ENCODE results near the gene CCDC112. TPM values are rescaled to one million over a fixed set of nuclear protein-coding genes. Genes with fewer than 3 reads are reported as not detected.

Gene CCDC112, protein sequence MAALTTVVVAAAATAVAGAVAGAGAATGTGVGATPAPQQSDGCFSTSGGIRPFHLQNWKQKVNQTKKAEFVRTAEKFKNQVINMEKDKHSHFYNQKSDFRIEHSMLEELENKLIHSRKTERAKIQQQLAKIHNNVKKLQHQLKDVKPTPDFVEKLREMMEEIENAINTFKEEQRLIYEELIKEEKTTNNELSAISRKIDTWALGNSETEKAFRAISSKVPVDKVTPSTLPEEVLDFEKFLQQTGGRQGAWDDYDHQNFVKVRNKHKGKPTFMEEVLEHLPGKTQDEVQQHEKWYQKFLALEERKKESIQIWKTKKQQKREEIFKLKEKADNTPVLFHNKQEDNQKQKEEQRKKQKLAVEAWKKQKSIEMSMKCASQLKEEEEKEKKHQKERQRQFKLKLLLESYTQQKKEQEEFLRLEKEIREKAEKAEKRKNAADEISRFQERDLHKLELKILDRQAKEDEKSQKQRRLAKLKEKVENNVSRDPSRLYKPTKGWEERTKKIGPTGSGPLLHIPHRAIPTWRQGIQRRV
- 5.2 and 6.3 TPM in 2 replicates for total RNA-seq

DNA sequence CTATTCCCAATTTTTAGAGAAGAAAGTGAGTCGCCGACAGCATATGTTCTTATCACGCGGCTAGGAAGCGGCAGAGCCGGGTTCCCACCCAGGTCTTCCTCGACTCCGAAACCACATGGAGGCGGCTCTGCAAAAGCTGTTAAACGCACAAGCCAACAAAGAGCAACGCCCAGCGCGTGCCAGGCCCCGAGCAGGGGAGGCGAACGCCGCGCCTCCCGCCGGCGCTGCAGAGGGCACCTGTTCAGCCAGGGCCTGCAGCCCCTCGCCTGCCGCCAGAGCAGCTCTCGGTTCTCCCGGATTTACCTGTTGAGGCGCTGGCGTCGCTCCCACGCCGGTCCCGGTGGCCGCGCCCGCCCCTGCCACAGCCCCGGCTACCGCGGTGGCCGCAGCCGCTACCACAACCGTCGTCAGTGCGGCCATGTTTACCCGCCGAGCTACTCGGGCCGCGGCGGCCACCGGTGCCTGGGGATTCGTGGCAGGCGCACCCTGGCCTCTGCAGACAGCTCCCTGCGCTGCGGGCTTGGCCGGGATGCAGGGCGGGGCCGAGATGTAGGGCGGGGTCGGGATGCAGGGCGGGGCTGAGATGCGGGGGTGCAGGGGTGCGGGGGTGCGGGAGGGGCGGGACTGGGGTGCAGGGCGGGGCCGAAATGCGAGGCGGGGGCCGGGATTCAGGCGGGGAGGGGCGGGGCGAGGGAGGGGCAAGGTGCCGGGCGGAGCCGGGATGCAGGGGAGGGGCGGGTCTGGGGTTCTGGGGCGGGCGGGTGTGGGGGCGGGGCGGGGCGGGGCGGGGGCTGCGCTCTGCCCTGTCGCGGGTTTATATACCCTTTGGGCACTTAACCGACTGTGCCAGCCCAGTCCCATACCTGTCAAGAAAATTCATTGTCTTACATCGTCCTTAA lies at the start of gene CCDC112:
Gene CCDC112, minus strand, starts transcription at position 531 of the 899 bp plus-strand sequence. Its CDS starts 111 bp downstream, at position 420.

DNA sequence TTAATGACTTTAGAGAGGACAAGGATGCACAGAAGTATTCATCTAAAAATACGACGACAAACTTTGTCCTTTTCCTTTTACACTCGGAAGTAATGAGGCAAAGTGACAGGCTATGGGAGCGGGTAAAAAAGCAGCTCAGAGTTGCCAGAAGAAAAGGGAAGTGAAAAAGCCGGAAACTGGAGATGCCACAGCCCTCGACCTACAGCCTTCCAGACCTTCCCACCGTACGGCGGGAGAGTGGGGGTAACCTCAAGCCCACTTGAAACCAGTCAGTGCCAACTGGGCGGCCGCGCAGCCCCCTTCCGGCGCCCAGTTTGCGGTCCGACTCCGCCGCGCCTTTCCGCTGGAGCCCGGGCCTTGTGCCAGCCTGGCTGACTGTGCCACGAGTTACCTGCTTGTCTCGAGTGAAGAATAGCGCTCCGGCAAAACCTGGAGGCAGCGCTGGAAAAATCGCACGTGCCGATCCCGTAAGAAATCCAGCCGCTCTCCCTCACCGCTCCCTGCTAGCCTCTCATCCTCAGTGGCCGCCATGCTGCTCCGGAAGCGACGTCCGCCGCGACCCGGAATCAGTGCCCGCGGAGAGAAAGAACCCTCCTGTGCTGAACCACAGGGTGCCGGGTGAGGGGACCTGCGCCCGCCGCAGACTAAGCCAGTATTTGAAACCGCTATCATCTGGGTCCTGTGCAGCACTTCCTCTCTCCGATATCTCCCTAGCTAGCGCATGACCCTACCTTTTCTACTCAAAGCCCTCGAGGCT lies 34.0 kb downstream of the CCDC112 start, which contains the start of gene PGGT1B:
Gene PGGT1B, minus strand, starts transcription at position 557 of the 757 bp plus-strand sequence. Its CDS starts 26 bp downstream, at position 531.

Other genes with a start within 250 kb of the CCDC112 start
- 0.09 TPM in 1 of 2 replicates, not detected in the other for gene TRIM36, start 126.7 kb downstream of the CCDC112 start, total RNA-seq
- 7.2 and 11.4 TPM in 2 replicates for gene PGGT1B, start 33.8 kb downstream of the CCDC112 start, total RNA-seq
- 7.6 and 10.6 TPM in 2 replicates for gene FEM1C, start 248.1 kb upstream of the CCDC112 start, total RNA-seq

Measured in pericardium fibroblast (primary cell).